Measurements from ENCODE around the gene RASA3.
"Not testable (repeated sequence)": the region's sequence is repeated elsewhere in the genome, so short reads cannot be mapped to it uniquely, and the experiment has no call there.

RASA3 gene

DNA sequence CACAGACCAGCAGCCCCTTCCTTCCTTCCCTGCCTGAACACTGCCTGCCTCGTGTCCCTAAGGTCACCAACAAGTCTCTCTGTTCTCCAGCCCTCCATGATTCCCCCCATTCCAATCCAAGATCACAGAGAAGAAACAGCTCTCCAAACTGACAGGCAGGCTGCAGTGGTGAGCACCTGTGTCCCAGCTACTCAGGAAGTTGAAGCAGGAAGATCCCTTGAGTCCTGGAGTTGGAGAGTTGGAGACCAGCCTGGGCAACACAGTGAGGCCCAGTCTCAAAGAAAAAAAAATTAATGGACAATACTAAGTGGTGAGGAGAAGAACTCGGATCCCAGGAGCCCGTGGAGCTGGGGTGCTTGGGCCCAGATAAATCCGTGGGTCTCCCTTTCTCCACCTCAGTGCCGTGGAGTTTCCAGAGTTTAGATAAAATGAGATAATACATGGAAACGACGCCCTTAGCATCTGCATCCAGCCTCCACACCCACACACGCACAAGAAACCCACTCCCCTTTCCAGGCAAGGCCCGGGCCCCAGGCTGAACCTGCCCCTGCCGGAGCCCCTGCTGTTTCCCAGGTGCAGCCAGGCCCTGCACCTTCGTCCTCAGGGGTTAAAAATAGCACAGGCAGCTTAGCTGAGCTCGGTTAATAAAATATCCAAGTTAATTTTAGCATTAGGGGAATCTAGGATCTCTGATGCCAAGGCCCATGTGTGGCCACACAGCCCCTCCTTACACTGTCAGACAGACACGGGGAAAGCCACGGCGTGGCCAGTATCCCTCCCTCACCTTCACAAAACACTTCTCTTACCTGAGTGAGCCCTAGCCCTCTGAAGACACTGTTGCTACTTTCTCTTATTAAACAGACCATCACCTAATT lies 4.7 kb downstream of the RASA3 start:
- no peak for DNase-seq (ENCODE audit: low read depth in 4 of 4, low spot score in 1 of 4)

DNA sequence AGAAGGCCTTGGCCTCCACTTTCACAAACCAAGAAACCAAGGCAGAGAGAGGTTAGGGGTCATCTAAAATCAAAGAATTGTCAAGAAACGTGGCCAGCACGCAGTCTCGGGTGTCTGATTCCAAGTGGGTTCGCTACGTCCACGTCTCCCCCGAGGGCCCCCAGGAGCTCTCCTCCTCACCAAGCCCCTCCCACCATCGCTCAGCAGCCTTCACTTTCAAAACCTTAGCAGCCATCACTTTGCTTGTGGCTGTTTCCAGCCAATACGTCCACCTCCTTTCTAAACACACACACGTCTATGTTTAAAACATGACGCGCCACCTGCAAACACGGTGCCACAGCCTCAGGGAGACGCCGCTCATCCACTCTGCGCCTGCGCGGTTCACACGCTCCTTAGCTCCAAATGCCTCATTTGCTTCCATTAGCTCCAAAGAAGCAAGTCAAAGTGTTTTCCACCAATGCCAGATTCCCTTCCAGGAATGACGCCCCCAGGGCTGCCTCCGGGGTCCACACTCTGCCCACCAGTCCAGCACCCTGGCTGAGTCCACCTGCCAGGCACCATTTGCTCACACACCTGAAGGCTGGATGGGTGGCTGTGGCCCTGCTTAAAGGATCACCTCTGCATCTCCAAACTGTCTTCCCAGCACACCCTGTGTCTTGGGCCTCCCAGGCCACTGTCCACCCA lies 5.5 kb downstream of the RASA3 start:
- DNase-seq (ENCODE audit: low read depth in 4 of 4, low spot score in 1 of 4) = no peak

DNA sequence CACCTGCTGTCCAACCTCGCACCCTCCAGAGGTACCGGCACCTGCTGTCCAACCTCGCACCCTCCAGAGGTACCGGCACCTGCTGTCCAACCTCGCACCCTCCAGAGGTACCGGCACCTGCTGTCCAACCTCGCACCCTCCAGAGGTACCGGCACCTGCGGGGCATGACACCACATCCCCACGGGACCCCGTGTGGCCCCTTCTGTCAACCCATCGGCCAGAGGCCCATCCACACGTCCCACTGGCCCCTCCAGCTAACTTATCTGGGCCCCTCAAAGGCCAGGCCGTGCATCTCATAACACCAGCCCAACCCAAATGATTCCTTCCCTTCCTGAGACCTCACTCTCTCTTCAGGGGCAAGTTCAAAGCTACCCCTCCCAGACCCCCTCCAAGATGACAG lies 6.3 kb downstream of the RASA3 start:
- not testable (repeated sequence) for DNase-seq (ENCODE audit: low read depth in 4 of 4, low spot score in 1 of 4)

DNA sequence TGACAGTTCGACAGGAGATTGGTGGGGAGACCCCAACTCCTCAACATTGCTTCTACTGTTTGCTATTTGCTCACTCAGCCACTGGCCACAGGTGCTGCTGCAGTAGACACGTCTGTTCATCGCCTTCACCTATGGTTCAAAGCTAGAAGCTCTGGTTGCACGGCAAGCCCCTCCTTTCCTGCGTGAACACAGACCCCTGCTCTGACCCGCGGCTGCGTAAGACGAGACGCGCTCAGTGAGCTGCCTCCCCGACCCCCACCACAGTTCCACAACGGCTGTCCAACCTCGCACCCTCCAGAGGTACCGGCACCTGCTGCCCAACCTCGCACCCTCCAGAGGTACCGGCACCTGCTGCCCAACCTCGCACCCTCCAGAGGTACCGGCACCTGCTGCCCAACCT lies 6.8 kb downstream of the RASA3 start:
- no peak for DNase-seq (ENCODE audit: low read depth in 4 of 4, low spot score in 1 of 4)

DNA sequence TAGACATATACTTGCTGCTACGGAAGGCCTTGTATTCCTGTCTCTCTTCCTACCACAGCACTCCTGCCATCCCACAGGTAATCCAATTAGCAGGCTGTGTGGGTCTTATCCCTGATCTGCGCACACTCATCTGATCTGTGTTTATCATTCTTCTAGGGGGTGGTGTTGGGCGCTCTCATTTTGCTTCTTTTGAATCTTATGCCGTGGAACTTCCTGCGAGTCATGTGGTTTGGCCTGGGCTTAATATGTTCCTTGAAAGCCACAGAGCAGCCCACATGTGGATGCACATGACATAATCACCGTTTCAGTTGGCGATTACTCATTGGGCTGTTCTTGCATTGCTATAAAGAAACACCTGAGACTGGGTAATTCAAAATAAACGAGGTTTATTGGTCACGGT lies 7.5 kb downstream of the RASA3 start:
- DNase-seq (ENCODE audit: low read depth in 4 of 4, low spot score in 1 of 4) = peak in 2 of 4 experiments; percentile 53 to 65

DNA sequence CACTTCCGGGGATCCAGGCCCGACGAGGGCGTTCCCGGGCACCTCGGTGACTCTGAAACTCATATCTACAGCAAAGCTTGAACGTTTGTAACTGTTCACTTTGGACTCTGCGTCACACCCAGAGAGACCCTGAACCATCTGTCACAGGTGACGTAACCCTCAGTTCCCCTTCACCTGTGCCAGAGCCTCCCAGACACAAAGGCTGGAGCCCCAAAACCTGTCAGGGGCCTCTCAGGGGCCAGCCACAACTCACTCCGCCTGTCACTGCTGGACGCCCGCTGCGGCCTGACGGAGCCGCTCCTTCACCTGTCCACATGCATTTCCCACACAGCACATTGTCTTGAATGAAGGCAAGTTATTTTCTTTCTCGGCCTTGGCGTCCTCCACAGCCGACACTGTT lies 8.0 kb downstream of the RASA3 start:
- DNase-seq (ENCODE audit: low read depth in 4 of 4, low spot score in 1 of 4) = no peak

DNA sequence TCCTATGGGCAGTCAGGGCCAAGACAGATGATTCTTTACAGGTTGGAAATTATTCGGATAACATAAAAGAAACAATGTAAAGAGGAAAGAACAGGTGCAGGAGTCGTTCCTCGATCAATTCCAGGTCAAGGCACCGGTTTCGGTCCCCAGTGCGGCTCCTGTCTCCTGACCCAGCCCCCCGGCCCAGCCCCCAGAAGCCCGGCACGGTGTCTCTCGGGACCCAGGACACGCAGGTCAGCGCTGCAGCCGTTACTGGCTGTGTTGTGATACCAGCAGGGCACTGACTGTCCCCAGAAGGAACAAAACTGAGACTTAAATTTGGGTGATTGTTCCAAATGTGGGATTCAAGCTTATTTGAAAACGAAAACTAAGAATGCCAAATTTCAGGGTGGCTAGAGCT lies 8.5 kb downstream of the RASA3 start:
- DNase-seq (ENCODE audit: low read depth in 4 of 4, low spot score in 1 of 4) = no peak

DNA sequence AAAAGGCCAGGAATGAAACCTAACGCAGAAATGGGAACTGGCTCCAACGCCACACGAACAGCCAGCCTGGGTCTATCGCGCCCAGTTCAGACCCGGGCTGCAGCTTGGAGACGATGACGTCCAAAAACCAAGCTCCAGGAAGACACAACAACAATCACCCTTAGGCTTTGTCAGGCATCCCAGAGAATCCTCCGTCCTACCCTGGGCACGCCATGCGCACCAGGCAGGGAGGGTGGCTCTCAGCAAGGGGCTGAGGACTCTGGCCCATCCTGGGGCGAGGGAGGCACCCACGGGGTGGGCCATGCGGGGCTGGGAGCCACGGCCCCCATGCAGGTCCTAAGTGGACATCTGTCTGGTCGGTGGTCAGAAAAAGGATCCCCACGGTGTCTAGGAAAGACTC lies 9.0 kb downstream of the RASA3 start:
- no peak for DNase-seq (ENCODE audit: low read depth in 4 of 4, low spot score in 1 of 4)

DNA sequence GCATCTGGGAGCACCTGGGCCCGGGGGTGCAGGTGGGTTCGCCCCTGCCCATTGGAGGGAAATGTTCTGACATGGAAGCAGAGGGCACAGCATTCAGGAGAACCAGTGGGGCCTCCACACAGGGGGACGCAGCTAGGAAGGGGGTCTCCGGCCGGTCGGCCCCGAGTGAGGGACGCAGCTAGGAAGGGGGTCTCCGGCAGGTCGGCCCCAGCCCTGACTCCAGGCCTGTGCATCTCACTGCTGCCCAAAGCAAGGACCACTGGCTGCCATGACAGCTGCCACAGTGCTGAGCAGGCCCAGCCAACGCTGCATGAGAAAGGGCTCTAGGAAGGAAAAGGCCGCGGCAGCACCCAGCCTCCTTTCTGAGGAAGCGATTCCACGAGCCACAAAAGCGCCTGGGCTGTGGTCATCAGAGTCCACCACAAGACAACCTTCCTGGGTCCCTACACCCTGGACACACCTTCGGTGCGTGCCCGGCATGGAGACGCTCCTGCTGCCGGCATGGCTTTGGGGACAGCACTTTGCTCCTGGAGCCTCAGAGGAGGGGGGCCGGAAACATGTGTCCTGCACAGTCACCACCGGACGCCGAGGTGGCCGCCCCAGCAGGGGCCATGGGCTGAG lies 9.7 kb downstream of the RASA3 start:
- no peak for DNase-seq (ENCODE audit: low read depth in 4 of 4, low spot score in 1 of 4)

DNA sequence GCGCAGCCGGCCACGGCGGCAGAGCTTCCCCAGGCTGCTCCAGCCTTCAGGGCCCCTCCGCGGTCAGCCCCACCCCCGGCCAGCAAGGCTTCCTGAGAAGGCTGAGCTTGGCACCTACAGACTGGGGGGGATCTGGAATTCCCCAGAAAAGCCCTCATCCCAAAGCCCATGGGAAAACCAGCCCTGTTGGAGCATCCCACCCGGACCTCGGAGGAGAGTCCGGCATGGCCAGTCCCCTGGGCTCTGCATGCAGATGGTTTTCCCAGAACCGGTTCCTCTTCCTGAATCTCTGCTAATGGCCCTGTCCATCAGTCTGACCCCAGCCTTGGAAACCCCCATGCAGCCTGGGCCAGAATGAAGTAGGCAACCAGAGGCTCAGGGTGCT lies 10.3 kb downstream of the RASA3 start:
- no peak for DNase-seq (ENCODE audit: low read depth in 4 of 4, low spot score in 1 of 4)

DNA sequence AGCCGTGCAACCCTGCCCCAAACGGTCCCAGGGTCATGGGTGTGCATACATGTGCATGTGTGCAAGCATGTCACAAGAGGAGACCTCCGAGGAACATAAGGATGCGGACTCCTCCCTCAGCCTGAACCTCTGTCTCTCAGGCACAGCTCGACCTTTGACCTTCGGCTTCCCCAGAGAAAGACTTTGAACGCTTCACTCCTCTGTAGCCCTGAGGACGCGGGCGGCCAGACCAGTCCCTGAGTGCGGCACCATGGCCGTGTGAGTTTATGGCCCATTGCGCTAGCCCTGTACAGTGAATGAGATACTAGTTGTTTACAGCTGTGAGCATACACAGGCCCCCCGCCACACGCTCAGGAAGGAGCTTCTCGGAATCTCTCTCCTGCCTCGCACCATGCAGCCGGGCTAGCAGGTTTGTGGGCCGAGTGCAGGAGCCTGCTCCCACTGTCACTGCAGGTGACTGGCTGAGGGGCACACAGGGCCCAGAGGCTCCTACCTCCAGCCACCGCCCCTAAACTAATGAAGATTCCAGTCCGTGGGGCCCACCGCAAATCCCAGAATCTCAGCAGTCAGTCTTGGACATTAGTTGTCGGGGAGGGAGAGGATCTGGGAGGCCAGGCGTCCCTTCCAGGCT lies 10.8 kb downstream of the RASA3 start:
- no peak for DNase-seq (ENCODE audit: low read depth in 4 of 4, low spot score in 1 of 4)

DNA sequence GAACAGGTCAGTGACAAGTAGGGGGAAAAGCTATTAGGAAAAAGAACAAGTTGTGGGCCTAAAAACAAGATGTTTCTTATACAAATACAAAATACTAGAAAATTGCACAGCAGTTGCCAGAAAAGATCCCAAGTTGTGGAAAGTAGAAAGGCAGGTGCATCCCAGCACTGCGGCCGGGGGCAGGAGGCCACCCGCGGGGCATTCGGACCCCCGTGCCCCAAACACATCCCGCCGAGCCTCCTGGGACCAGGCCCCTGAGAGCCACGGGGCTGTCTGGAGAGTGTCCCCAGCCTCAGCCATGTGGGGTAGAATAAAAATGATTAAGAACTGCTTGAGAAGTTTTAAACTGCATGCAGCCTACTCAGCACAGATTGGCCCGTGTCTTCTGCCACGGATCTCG lies 11.4 kb downstream of the RASA3 start:
- no peak for DNase-seq (ENCODE audit: low read depth in 4 of 4, low spot score in 1 of 4)

DNA sequence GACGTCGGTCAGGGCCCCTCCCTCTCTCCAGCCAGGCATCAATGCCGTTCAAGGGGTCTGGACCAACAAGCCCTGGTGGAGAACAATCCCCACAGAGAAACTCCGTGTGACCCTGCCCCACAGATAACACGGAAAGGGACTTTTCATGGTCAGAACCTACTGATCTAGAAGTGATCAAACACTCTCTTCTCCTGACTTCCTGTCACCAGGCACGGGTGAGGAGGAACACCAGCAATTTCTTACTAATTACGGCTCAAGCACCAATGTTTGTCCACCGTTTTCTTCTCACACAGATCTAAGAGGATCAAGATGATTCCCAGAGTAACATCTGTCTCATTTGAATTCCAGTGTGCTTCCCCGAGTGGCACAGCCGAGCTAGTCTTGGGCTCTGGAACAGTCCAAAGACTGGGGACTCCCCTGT lies 11.8 kb downstream of the RASA3 start:
- no peak for DNase-seq (ENCODE audit: low read depth in 4 of 4, low spot score in 1 of 4)

DNA sequence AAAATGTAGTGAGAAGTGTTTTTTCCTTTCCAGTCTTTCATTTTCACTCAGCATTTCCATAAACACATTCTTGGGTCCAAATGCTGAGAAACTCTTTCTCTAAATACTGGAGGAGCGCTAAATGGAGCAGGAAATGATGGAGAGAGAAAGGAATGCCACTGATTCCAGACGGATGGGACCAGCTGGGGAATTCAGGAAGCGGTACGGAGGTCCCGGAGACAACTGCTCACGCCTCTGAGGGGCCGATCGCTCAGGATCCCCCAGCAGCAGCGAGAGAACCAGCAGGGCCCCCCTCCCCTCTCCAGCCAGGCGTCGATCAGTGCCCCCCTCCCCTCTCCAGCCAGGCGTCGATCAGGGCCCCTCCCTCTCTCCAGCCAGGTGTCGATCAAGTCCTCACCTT lies 13.2 kb downstream of the RASA3 start:
- DNase-seq (ENCODE audit: low read depth in 4 of 4, low spot score in 1 of 4) = no peak

DNA sequence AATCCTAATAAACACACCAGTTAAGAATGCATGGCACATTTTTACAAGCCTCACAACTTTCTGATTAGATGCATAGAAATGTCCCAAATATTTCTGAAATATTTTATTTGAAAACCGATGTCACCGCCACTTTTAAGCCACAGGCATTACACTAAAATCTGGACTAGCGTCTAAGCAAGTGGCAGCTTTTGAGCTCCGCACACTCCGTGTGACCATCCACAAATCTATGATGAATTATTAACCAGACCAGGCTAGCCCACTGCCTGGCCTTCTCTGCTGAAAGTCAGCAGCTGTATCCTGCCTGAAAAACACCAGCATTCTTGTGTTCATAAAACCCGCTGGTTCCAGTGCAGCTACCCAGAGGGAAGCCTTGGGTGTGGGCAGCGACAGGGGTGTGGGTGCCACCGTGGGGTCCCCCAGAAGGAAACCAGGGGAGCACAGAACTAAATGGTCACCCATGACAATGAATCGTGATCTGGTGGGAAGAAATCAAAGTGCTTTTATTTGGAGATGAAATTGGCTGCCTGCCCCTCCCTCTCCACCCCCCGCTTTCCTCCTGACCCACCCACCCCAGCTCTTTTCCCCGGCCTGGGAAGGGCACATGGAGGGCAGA lies 13.8 kb downstream of the RASA3 start:
- no peak for DNase-seq (ENCODE audit: low read depth in 4 of 4, low spot score in 1 of 4)

DNA sequence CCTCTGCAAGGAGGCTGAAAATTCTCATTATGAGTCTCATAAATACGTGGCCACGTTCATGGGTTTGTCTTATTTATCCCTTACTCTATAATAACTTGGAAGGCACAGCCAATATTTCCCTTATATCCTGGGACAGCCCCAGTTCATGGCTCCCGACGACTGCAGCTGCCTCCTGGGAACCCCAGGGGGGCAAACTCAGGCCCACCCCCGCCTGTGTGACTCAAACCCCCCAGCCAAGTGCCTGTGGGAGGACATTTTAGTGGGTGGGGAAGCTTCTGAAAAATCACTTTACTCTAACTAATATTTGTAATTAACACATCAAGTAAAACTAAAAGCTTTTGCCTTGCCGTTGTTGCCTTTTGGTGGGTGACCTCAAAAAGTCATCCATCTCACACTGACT lies 14.3 kb downstream of the RASA3 start:
- no peak for DNase-seq (ENCODE audit: low read depth in 4 of 4, low spot score in 1 of 4)

DNA sequence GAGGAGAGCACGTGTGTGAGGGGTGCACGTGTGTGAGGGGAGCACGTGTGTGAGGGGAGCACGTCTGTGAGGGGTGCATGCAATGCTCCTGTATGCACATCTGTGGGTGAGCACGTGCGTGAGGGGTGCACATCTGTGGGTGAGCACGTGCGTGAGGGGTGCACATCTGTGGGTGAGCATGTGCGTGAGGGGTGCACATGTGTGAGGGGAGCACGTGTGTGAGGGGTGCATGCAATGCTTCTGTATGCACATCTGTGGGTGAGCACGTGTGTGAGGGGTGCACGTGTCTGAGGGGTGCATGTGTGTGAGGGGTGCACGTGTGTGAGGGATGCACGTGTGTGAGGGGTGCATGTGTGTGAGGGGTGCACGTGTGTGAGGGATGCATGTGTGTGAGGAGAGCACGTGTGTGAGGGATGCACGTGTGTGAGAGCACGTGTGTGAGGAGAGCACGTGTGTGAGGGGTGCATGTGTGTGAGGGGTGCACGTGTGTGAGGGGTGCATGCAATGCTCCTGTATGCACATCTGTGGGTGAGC lies 15.0 kb downstream of the RASA3 start:
- not testable (repeated sequence) for DNase-seq (ENCODE audit: low read depth in 4 of 4, low spot score in 1 of 4)

DNA sequence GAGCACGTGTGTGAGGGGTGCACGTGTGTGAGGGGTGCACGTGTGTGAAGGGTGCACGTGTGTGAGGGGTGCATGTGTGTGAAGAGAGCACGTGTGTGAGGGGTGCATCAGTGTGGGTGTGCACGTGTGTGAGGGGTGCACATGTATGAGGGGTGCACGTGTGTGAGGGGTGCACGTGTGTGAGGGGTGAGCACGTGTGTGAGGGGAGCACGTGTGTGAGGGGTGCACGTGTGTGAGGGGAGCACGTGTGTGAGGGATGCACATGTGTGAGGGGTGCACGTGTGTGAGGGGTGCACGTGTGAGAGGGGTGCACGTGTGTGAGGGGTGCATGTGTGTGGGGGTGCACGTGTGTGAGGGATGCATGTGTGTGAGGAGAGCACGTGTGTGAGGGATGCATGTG lies 15.7 kb downstream of the RASA3 start:
- DNase-seq (ENCODE audit: low read depth in 4 of 4, low spot score in 1 of 4) = no peak

DNA sequence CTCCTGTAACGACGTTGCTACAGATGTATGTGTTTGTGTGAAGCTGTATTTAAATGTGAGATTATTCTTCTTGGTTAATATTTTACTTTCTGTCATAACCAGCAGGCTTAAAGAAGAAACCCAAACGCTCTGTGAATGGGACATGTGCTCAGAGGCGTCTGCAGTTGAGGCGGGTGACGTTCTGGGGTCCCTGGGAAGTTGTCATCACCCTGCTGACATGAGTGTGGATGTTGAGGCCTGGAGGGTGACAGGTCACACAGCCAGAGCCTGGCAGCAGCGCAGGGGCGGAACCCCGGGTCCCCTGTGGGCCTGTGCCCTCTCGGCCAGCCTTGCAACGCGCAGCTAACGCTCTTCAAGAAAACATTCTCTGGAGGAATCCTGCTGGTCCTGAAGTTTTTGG lies 16.6 kb downstream of the RASA3 start:
- no peak for DNase-seq (ENCODE audit: low read depth in 4 of 4, low spot score in 1 of 4)

DNA sequence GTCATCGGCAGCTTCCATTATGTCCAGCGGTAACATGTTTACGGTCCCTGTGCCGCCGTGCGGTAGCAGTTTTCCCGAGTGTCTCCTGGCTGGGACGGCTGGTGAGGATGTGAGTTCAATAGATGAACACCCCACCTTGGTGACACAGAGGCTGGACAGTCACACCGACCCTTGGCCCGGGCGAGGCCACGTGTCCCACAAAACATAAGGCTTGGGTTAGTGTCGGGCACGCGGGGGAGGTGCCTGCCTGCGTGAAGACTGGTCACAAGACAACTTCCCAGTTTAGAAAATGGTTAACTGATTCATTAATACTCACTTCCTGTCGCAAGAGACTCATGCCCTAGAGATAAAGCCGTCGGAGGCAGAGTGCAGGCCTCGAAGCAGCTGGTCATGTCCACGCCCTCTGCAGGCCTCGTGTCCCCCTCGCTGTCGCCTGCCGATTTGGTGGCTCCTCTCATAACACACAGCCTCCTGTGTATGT lies 17.2 kb downstream of the RASA3 start:
- DNase-seq (ENCODE audit: low read depth in 4 of 4, low spot score in 1 of 4) = no peak

DNA sequence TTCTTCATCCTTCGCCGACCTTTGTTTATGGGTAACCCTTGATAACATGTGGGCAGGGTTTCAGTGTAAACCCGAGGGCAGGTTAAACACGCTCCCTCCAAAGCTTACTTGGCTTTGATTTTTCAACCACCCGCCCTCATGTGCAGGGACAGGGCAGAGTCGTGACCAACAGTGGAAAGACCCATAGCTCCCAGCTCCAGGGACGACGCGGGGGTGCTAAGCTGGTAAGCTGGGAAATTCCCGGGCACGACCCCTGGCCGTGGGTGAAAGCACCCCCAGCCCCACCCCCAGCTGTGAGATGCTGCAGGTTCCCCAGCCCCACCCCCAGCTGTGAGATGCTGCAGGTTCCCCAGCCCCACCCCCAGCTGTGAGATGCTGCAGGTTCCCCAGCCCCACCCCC lies 17.8 kb downstream of the RASA3 start:
- not testable (repeated sequence) for DNase-seq (ENCODE audit: low read depth in 4 of 4, low spot score in 1 of 4)

All from stimulated activated CD4-positive, alpha-beta T cell treated with anti-CD3 and anti-CD28 coated beads, Interleukin-1b, Interleukin-23, amount 100 ng/mL, for 24 hours (primary cell).